HG02973 (cell line): Measurements from ENCODE around the gene SRSF6.
"Not testable (repeated sequence)": the region's sequence is repeated elsewhere in the genome, so short reads cannot be mapped to it uniquely, and the experiment has no call there.

Experiments used
- ATAC-seq: cut with Tn5 transposase; IDR thresholded peaks from one replicate; pipeline ENCODE4 v1.9.1; 2021; ENCODE audit warnings: moderate library complexity; ENCODE audit not compliant: unreplicated experiment

The SRSF6 gene

GRCh38 chr20:43473381-43473704, 15.6 kb downstream of the SRSF6 start:
- no peak for ATAC-seq

- no peak for ATAC-seq
These were observed 19.5 kb downstream of the SRSF6 start for GRCh38 chr20:43477193-43477592.

- ATAC-seq: no peak
These were observed 19.9 kb downstream of the SRSF6 start for GRCh38 chr20:43477619-43478018.

- ATAC-seq: no peak
These were observed 32.3 kb downstream of the SRSF6 start for GRCh38 chr20:43490038-43490437.

GRCh38 chr20:43492101-43492500, 34.4 kb downstream of the SRSF6 start:
- ATAC-seq: no peak

GRCh38 chr20:43495388-43495787, 37.7 kb downstream of the SRSF6 start:
- ATAC-seq: no peak

- not testable (repeated sequence) for ATAC-seq
These were observed 44.3 kb downstream of the SRSF6 start for GRCh38 chr20:43502021-43502420.

GRCh38 chr20:43506238-43506637, 48.5 kb downstream of the SRSF6 start:
- ATAC-seq: no peak

GRCh38 chr20:43507150-43508080, 49.7 kb downstream of the SRSF6 start, which contains the start of gene L3MBTL1:
Gene L3MBTL1 (plus strand): TSS chr20:43507697. CDS start chr20:43513504, 5,807 bp downstream.
- ATAC-seq: no peak

GRCh38 chr20:43508106-43508505, 50.4 kb downstream of the SRSF6 start:
- no peak for ATAC-seq

- no peak for ATAC-seq
These were observed 50.9 kb downstream of the SRSF6 start for GRCh38 chr20:43508604-43509040.

- no peak for ATAC-seq
These were observed 54.2 kb downstream of the SRSF6 start for GRCh38 chr20:43511879-43512278.

GRCh38 chr20:43513372-43513930, 55.8 kb downstream of the SRSF6 start:
- no peak for ATAC-seq
